DOHH2 (cell line): ENCODE measurements around the gene NCAM1.

ENCODE experiments used
- H3F3A ChIP-seq: fragments of 200-600 bp; sonication (generic), shearing (Covaris generic); 2 replicates; pipeline ENCODE4 v1.6.0; 2016; ENCODE audit warnings: antibody characterized with exemption, mild to moderate bottlenecking; ENCODE audit not compliant: control insufficient read depth, insufficient read depth
- H3K27ac ChIP-seq: fragments of 200-600 bp; sonication (generic); 2 replicates; pipeline ENCODE4 v1.5.1; 2014; ENCODE audit warnings: low read depth, mild to moderate bottlenecking, low read length, moderate library complexity
- H3K27me3 ChIP-seq: fragments of 200-600 bp; sonication (generic); 2 replicates; pipeline ENCODE4 v1.6.1; 2014; ENCODE audit warnings: mild to moderate bottlenecking, low read length, mixed read lengths; ENCODE audit not compliant: control insufficient read depth
- H3K36me3 ChIP-seq: fragments of 200-600 bp; sonication (generic); 2 replicates; pipeline ENCODE4 v1.6.1; 2014; ENCODE audit warnings: mild to moderate bottlenecking, low read length, moderate library complexity, mixed read lengths; ENCODE audit not compliant: control insufficient read depth
- H3K4me1 ChIP-seq: fragments of 200-600 bp; sonication (generic); 2 replicates; pipeline ENCODE4 v1.6.1; 2014; ENCODE audit warnings: mild to moderate bottlenecking, low read length, mixed read lengths; ENCODE audit not compliant: control insufficient read depth
- H3K4me2 ChIP-seq: fragments of 200-600 bp; sonication (generic); 2 replicates; pipeline ENCODE4 v1.6.0; 2014; ENCODE audit warnings: mild to moderate bottlenecking, low read length, moderate library complexity
- H3K4me3 ChIP-seq: fragments of 200-600 bp; sonication (generic); 2 replicates; pipeline ENCODE4 v1.5.1; 2014; ENCODE audit warnings: mild to moderate bottlenecking, low read length, mixed read lengths
- H3K79me2 ChIP-seq: fragments of 200-600 bp; sonication (generic); 2 replicates; pipeline ENCODE4 v1.6.1; 2014; ENCODE audit warnings: mild to moderate bottlenecking, low read length, mixed read lengths; ENCODE audit not compliant: control insufficient read depth
- H3K9me2 ChIP-seq: fragments of 200-600 bp; sonication (generic); replicated peaks from 2 replicates; pipeline ENCODE4 v1.6.1; 2014; ENCODE audit warnings: mild to moderate bottlenecking, low read length, mixed read lengths; ENCODE audit not compliant: control insufficient read depth
- H3K9me3 ChIP-seq: fragments of 200-600 bp; sonication (generic); 2 replicates; pipeline ENCODE4 v1.6.1; 2014; ENCODE audit warnings: antibody characterized with exemption, low read length, mixed read lengths; ENCODE audit not compliant: control insufficient read depth, insufficient read depth
- H4K20me1 ChIP-seq: fragments of 200-600 bp; sonication (generic); 2 replicates; pipeline ENCODE4 v1.6.0; 2014; ENCODE audit warnings: low read depth, mild to moderate bottlenecking, antibody characterized with exemption, low read length, moderate library complexity; ENCODE audit not compliant: control insufficient read depth, insufficient read depth
- EZH2phosphoT487 ChIP-seq: fragments of 200-600 bp; sonication (generic); IDR thresholded peaks from 2 replicates; pipeline ENCODE4 v1.6.1; 2017; ENCODE audit warnings: borderline replicate concordance, mild to moderate bottlenecking, antibody characterized with exemption, low read length, moderate library complexity, mixed read lengths
- TF ChIP-seq, protein P1 (sequence below): fragments of 200-600 bp; sonication (generic); IDR thresholded peaks from one replicate; pipeline ENCODE4 v1.5.1; 2014; ENCODE audit warnings: antibody characterized with exemption, mild to moderate bottlenecking, low read depth, low read length; ENCODE audit not compliant: poor library complexity, severe bottlenecking

The NCAM1 gene

DNA sequence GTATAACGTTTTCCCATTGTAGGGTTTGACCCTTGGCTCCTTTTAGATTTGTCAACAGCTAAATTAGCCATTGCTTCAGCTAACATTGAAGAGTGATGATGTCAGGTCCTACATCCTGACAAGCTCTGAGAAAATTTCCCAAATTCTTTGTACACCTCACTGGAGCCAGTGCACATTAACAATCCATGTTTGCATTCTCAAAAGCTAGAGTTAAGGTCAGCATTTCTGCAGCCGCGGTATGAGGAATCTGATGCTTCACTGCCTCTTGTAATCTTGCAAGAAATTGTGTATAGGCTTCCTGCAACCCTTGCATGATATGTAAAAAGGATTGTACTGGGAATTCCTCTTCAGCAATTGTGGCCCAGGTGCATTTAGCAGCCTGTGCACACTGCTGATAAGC is 33.1 kb upstream of the NCAM1 start:
- Histone ChIP-seq H3K4me1 (no peaks in the 10 kb centered on the region), H3K4me3 (no peak overlapping the region), H3K9me3 (no peaks in the 10 kb centered on the region), H3K27ac (no peak overlapping the region), H3K4me2 (no peak overlapping the region), H3F3A (no peaks in the 10 kb centered on the region), H3K9me2 (no peaks in the 10 kb centered on the region), H3K36me3 (no peaks in the 10 kb centered on the region), H4K20me1 (no peaks in the 10 kb centered on the region), H3K27me3 (no peaks in the 10 kb centered on the region), H3K79me2 (no peaks in the 10 kb centered on the region)
- TF ChIP-seq, protein P1, sequence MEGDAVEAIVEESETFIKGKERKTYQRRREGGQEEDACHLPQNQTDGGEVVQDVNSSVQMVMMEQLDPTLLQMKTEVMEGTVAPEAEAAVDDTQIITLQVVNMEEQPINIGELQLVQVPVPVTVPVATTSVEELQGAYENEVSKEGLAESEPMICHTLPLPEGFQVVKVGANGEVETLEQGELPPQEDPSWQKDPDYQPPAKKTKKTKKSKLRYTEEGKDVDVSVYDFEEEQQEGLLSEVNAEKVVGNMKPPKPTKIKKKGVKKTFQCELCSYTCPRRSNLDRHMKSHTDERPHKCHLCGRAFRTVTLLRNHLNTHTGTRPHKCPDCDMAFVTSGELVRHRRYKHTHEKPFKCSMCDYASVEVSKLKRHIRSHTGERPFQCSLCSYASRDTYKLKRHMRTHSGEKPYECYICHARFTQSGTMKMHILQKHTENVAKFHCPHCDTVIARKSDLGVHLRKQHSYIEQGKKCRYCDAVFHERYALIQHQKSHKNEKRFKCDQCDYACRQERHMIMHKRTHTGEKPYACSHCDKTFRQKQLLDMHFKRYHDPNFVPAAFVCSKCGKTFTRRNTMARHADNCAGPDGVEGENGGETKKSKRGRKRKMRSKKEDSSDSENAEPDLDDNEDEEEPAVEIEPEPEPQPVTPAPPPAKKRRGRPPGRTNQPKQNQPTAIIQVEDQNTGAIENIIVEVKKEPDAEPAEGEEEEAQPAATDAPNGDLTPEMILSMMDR, result no peak
- TF ChIP-seq EZH2phosphoT487, result no peak

DNA sequence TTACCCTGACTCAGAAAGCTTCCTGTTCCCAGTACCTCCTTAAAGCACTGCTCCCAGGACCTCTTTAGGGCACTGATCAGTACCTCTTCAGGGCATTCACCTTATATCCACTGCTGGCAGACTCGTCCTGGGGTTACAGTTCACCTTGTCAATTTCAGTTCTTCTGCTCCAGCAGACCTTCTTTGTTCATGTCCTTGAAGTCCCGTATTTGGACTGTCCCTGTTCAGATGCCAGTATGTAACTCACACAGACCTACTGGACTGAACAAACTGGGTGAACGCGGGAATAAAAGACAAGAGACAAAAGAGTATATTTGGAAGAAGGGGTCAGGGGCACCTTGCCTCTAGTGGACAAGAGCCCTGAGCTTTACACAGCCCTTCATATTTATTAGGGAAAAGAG is 31.8 kb upstream of the NCAM1 start:
- Histone ChIP-seq H3K4me3 (no peak overlapping the region), H3K4me2 (no peak overlapping the region), H3K27me3 (no peaks in the 10 kb centered on the region)

GRCh38 chr11:112931703-112932102 is 29.5 kb upstream of the NCAM1 start:
- Histone ChIP-seq H3K9me3 (no peaks in the 10 kb centered on the region), H3K4me3 (no peak overlapping the region), H3K4me2 (no peak overlapping the region), H3K27me3 (no peaks in the 10 kb centered on the region), H3K9me2 (no peaks in the 10 kb centered on the region), H3K27ac (no peak overlapping the region), H3K4me1 (no peaks in the 10 kb centered on the region), H3K79me2 (no peaks in the 10 kb centered on the region), H4K20me1 (no peaks in the 10 kb centered on the region), H3F3A (no peaks in the 10 kb centered on the region), H3K36me3 (no peaks in the 10 kb centered on the region)
- TF ChIP-seq EZH2phosphoT487, result no peak
- TF ChIP-seq, protein P1, result no peak

More for the DNA sequence above, 31.8 kb upstream of the NCAM1 start:
- Histone ChIP-seq H3K4me1 (no peaks in the 10 kb centered on the region), H3F3A (no peaks in the 10 kb centered on the region), H3K9me2 (no peaks in the 10 kb centered on the region), H3K27ac (no peak overlapping the region), H4K20me1 (no peaks in the 10 kb centered on the region), H3K36me3 (no peaks in the 10 kb centered on the region), H3K9me3 (no peaks in the 10 kb centered on the region), H3K79me2 (no peaks in the 10 kb centered on the region)
- TF ChIP-seq, protein P1, result no peak
- no peak for TF ChIP-seq EZH2phosphoT487

DNA sequence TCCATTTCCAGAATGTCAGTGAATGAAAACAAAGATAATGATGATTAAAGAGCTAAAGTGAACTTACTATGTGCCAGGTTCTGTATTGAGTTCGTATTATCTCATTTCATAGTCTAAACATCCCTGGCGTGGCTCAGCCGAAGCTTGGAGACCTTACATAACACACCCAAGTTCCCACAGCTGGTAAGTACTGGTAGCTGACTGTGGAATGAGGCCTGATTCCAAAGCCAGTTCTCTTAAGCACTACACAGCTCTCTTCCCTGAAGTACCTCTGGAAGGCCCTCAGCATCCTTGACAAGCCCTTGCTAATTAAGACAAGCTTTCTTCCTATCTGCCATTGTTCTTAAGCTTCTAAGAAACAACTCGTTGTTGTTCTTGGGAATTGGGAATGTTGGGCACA is 28.6 kb upstream of the NCAM1 start:
- Histone ChIP-seq H3K27me3 (no peaks in the 10 kb centered on the region), H3K27ac (no peak overlapping the region)

More for the DNA sequence above, 28.6 kb upstream of the NCAM1 start:
- H4K20me1 ChIP-seq, result no peaks in the 10 kb centered on the region
- TF ChIP-seq EZH2phosphoT487, result no peak
- TF ChIP-seq, protein P1, result no peak
- H3K9me2 ChIP-seq, result no peaks in the 10 kb centered on the region
- H3K4me1 ChIP-seq, result no peaks in the 10 kb centered on the region
- no peaks in the 10 kb centered on the region for H3K79me2 ChIP-seq
- H3K36me3 ChIP-seq, result no peaks in the 10 kb centered on the region
- no peaks in the 10 kb centered on the region for H3K9me3 ChIP-seq
- no peak overlapping the region for H3K4me3 ChIP-seq
- no peak overlapping the region for H3K4me2 ChIP-seq
- no peaks in the 10 kb centered on the region for H3F3A ChIP-seq
